Right lung (tissue), 5 donors: Measurements from ENCODE around the gene DCTPP1. TPM values are rescaled to one million over a fixed set of nuclear protein-coding genes. Genes with fewer than 3 reads are reported as not detected.

Source experiments
- DNase-seq, 2 donors: peaks; one replicate each; pipeline ENCODE4 v3.0.0-alpha.2; 2013
- polyA plus RNA-seq, 5 donors: library from polyadenylated mRNA; unstranded; fragments of 120-200 nt; gene quantifications; one replicate each; pipeline versions ENCODE4 v1.2.1 to v1.2.3, GENCODE V29; 2013; ENCODE audit warnings: inconsistent platforms in 1 of 5, low replicate concordance in 1 of 5; ENCODE audit not compliant: insufficient read length in 5 of 5, insufficient read depth in 1 of 5

The DCTPP1 gene
- polyA plus RNA-seq, 5 donors = 27.0 to 53.7 (median 37.8) TPM

GRCh38 chr16:30394592-30395154 is 35.2 kb downstream of the DCTPP1 start:
- no peak for DNase-seq

- DNase-seq = no peak
Measured at GRCh38 chr16:30383521-30383920, 46.3 kb downstream of the DCTPP1 start.

GRCh38 chr16:30382111-30382881 is 47.5 kb downstream of the DCTPP1 start, which contains the start of gene SEPTIN1:
Gene SEPTIN1, minus strand, starts transcription at chr16:30382561. Its CDS starts 19 bp downstream, at chr16:30382542.
- DNase-seq = no peak

- DNase-seq = no peak
Measured at GRCh38 chr16:30381291-30382041, 48.4 kb downstream of the DCTPP1 start.

GRCh38 chr16:30380803-30381208 is 49.0 kb downstream of the DCTPP1 start:
- DNase-seq = no peak

- DNase-seq = no peak
Measured at GRCh38 chr16:30380072-30380802, 49.6 kb downstream of the DCTPP1 start.

GRCh38 chr16:30379158-30379783 is 50.6 kb downstream of the DCTPP1 start:
- DNase-seq = no peak

- DNase-seq = peak; percentile 98 to 99
Measured at GRCh38 chr16:30378236-30379157, 51.3 kb downstream of the DCTPP1 start.

GRCh38 chr16:30377812-30378235 is 52.0 kb downstream of the DCTPP1 start:
- DNase-seq = peak; percentile 91 to 93

GRCh38 chr16:30377050-30377811 is 52.6 kb downstream of the DCTPP1 start:
- DNase-seq = no peak

GRCh38 chr16:30376461-30376902 is 53.3 kb downstream of the DCTPP1 start:
- DNase-seq = no peak

GRCh38 chr16:30375864-30376263 is 54.0 kb downstream of the DCTPP1 start:
- DNase-seq = no peak

- DNase-seq = no peak
Measured at GRCh38 chr16:30374538-30374937, 55.3 kb downstream of the DCTPP1 start, which contains the start of gene MYL11. Gene MYL11, plus strand, starts transcription at chr16:30374802. Its CDS starts 56 bp downstream, at chr16:30374858.

Other genes starting within 250 kb of the DCTPP1 start
- 10 to 100 TPM; 14.0 to 27.0 (median 17.9) TPM for gene CORO1A, start 246.4 kb downstream of the DCTPP1 start, polyA plus RNA-seq
- gene BOLA2B, start 236.4 kb downstream of the DCTPP1 start, polyA plus RNA-seq = 10 to 100 TPM; 13.1 to 37.9 (median 20.1) TPM
- 10 to 100 TPM; 12.7 to 28.5 (median 21.3) TPM for gene SLX1A, start 236.2 kb downstream of the DCTPP1 start, polyA plus RNA-seq
- gene SULT1A3, start 230.8 kb downstream of the DCTPP1 start, polyA plus RNA-seq = 10 to 100 TPM in 4 of 5 donors, 1 to 10 TPM in 1; 7.7 to 14.7 (median 10.4) TPM
- gene NPIPB13, start 181.6 kb downstream of the DCTPP1 start, polyA plus RNA-seq = 10 to 100 TPM; 13.8 to 29.2 (median 21.1) TPM
- 10 to 100 TPM; 45.3 to 56.7 (median 49.8) TPM for gene CD2BP2, start 74.7 kb downstream of the DCTPP1 start, polyA plus RNA-seq
- 10 to 100 TPM; 23.9 to 43.1 (median 32.6) TPM for gene TBC1D10B, start 59.5 kb downstream of the DCTPP1 start, polyA plus RNA-seq
- gene MYL11, start 55.2 kb downstream of the DCTPP1 start, polyA plus RNA-seq = 100 to 1,000 TPM in 1 of 5 donors, 1 to 10 TPM in 2, under 1 TPM in 1, not detected in 1; 0.24 to 353 (median 6.6) TPM
- 1 to 10 TPM; 2.0 to 4.0 (median 2.7) TPM for gene SEPTIN1, start 47.5 kb downstream of the DCTPP1 start, polyA plus RNA-seq
- 10 to 100 TPM in 1 of 5 donors, 1 to 10 TPM in 4; 6.4 to 10.7 (median 7.8) TPM for gene ZNF48, start 34.6 kb downstream of the DCTPP1 start, polyA plus RNA-seq
- 1 to 10 TPM; 4.2 to 9.7 (median 4.9) TPM for gene ZNF771, start 22.4 kb downstream of the DCTPP1 start, polyA plus RNA-seq
- gene SEPHS2, start 15.8 kb upstream of the DCTPP1 start, polyA plus RNA-seq = 10 to 100 TPM; 30.6 to 34.1 (median 32.7) TPM
- gene ITGAL, start 42.7 kb upstream of the DCTPP1 start, polyA plus RNA-seq = 1 to 10 TPM; 3.5 to 6.6 (median 4.5) TPM
- 10 to 100 TPM; 28.3 to 49.8 (median 35.7) TPM for gene ZNF768, start 96.5 kb upstream of the DCTPP1 start, polyA plus RNA-seq
- 10 to 100 TPM in 1 of 5 donors, 1 to 10 TPM in 4; 7.3 to 10.1 (median 8.8) TPM for gene ZNF747, start 104.8 kb upstream of the DCTPP1 start, polyA plus RNA-seq
- 10 to 100 TPM in 4 of 5 donors, 1 to 10 TPM in 1; 9.8 to 15.3 (median 13.0) TPM for gene ZNF764, start 128.3 kb upstream of the DCTPP1 start, polyA plus RNA-seq
- 10 to 100 TPM; 10.5 to 18.3 (median 11.2) TPM for gene ZNF688, start 141.7 kb upstream of the DCTPP1 start, polyA plus RNA-seq
- 10 to 100 TPM; 22.3 to 29.1 (median 25.2) TPM for gene ZNF785, start 155.7 kb upstream of the DCTPP1 start, polyA plus RNA-seq
- gene ZNF689, start 180.4 kb upstream of the DCTPP1 start, polyA plus RNA-seq = 1 to 10 TPM; 8.3 to 9.9 (median 9.5) TPM
- gene PRR14, start 220.9 kb upstream of the DCTPP1 start, polyA plus RNA-seq = 10 to 100 TPM; 38.7 to 48.3 (median 43.6) TPM
- gene FBRS, start 228.4 kb upstream of the DCTPP1 start, polyA plus RNA-seq = 10 to 100 TPM; 45.0 to 78.2 (median 65.3) TPM